Measurements from ENCODE around the gene SLC12A5. TPM values are rescaled to one million over a fixed set of nuclear protein-coding genes. Genes with fewer than 3 reads are reported as not detected.

SLC12A5 gene
- polyA plus RNA-seq, 2 of the 4 experiments (the other 2 are of a cell fraction), result 3.0 to 10.8 TPM

- Histone ChIP-seq H3K27ac (no peak overlapping the region), H3K4me3 (no peak overlapping the region), H3K4me1 (peaks cover 8% of the 10 kb centered on the region; the same call in 2 of the 3 replicates), H3K9me3 (no peaks in the 10 kb centered on the region), H3K4me2 (no peak overlapping the region)
- WGBS (ENCODE audit: missing lambda C conversion rate), result 7% methylated on average over 1 of the region's 1 CpG
- FAIRE-seq (no peak), DNase-seq (ENCODE audit: low read depth in 1 of 2, low spot score in 1 of 2) (no peak), ATAC-seq (no peak)
- ChIA-PET POLR2A (no interaction called here), CTCF (interaction anchor here (1.0 to 1.9 kb wide), 3 partner anchors 26 to 42 kb away, joined by 3 to 4 read pairs (median 3); partner anchors contain the start of gene SLC12A5)
- TF ChIP-seq SREBF2 (IDR thresholded peaks at IDR 0.05) (no peak), POLR2AphosphoS2 (conservative IDR thresholded peaks at IDR 0.05; ENCODE audit: low read length) (no peak), MYC (IDR thresholded peaks at IDR 0.05; ENCODE audit: borderline replicate concordance, low read length) (no peak), ZSCAN20 (CRISPR knock-in tag; IDR thresholded peaks at IDR 0.05) (no peak), CEBPB (IDR thresholded peaks at IDR 0.05) (no peak), FOSL2 (IDR thresholded peaks at IDR 0.05) (no peak), FOSL2 (CRISPR knock-in tag; IDR thresholded peaks at IDR 0.05) (no peak), CHD4 (IDR thresholded peaks at IDR 0.05; ENCODE audit: borderline replicate concordance) (no peak), ZC3H11A (IDR thresholded peaks at IDR 0.05) (no peak), JUNB (IDR thresholded peaks at IDR 0.05) (no peak)
Measured at GRCh38 chr20:46055269-46055668, 26.3 kb downstream of the SLC12A5 start.

GRCh38 chr20:46056027-46056833 is 27.2 kb downstream of the SLC12A5 start:
- Histone ChIP-seq H3K9me3 (no peaks in the 10 kb centered on the region), H3K4me2 (no peak overlapping the region), H3K4me1 (peaks cover 8% of the 10 kb centered on the region; the same call in 2 of the 3 replicates), H3K4me3 (no peak overlapping the region), H3K27ac (no peak overlapping the region)
- WGBS (ENCODE audit: missing lambda C conversion rate), result 38% methylated on average over 15 of the region's 15 CpGs
- FAIRE-seq, result no peak
- no peak for ATAC-seq
- TF ChIP-seq CBX2 (IDR thresholded peaks at IDR 0.05; ENCODE audit: borderline replicate concordance, low read depth) (no peak), POLR2AphosphoS2 (conservative IDR thresholded peaks at IDR 0.05; ENCODE audit: low read length) (no peak), MYC (IDR thresholded peaks at IDR 0.05; ENCODE audit: borderline replicate concordance, low read length) (no peak), FOSB (CRISPR knock-in tag; IDR thresholded peaks at IDR 0.05) (no peak), EP300 (IDR thresholded peaks at IDR 0.05) (no peak), SMC3 (IDR thresholded peaks at IDR 0.05) (no peak)
- CTCF ChIA-PET, result interaction anchor here (0.7 to 1.9 kb wide), 7 partner anchors 10 to 87 kb away, joined by 3 to 4 read pairs (median 3); partner anchors contain the start of gene SLC12A5
- POLR2A ChIA-PET, result no interaction called here
- no peak for DNase-seq (ENCODE audit: low read depth in 1 of 2, low spot score in 1 of 2)

DNA sequence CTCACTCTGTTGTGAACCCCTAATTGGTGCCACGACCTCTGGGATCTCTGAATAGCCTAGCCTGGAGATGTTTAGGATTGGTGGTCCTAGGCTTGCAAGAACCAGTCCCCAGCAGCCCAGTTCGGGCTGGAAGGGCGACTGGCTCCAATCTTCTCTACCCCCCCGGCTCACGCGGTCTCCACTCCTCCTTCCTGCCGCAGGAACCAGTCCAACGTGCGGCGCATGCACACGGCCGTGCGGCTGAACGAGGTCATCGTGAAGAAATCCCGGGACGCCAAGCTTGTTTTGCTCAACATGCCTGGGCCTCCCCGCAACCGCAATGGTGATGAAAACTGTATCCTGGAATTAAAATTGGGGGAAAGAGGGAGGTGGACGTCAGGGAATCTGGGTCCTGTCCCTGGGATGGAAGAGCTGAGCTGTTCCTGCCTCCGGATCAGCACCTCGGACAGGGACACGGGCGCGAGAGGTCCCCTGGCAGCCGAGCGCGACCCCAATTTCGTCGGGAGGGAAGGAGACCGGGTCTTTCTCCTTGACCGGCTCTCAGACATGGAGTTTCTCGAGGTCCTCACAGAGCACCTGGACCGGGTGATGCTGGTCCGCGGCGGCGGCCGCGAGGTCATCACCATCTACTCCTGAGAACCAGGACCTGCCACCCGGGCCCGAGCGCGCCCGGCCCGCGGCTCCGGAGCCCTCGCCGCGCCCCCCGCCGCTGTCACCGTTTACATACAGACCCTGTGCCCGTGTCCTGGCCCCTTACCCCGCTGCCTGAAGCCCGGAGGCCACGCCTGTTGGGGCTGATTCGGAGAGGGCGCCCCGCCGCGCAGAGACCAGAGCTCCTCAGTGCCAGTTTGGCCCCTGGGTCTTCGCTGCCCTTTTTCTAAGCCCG is 28.2 kb downstream of the SLC12A5 start:
- Histone ChIP-seq H3K27ac (no peak overlapping the region), H3K4me2 (no peak overlapping the region), H3K4me1 (peaks cover 1% of the 10 kb centered on the region; the same call in 1 of the 3 replicates), H3K4me3 (no peak overlapping the region), H3K9me3 (no peaks in the 10 kb centered on the region)
- ATAC-seq (no peak), DNase-seq (ENCODE audit: low read depth in 1 of 2, low spot score in 1 of 2) (no peak), FAIRE-seq (no peak)
- POLR2A ChIA-PET, result no interaction called here
- no peak for TF ChIP-seq PBX3 (IDR thresholded peaks at IDR 0.05)
- TF ChIP-seq RARB (CRISPR knock-in tag; IDR thresholded peaks at IDR 0.05), result no peak
- TF ChIP-seq ZNF302 (CRISPR knock-in tag; IDR thresholded peaks at IDR 0.05), result no peak
- TF ChIP-seq EHF (CRISPR knock-in tag; IDR thresholded peaks at IDR 0.05), result no peak
- TF ChIP-seq, protein P1, sequence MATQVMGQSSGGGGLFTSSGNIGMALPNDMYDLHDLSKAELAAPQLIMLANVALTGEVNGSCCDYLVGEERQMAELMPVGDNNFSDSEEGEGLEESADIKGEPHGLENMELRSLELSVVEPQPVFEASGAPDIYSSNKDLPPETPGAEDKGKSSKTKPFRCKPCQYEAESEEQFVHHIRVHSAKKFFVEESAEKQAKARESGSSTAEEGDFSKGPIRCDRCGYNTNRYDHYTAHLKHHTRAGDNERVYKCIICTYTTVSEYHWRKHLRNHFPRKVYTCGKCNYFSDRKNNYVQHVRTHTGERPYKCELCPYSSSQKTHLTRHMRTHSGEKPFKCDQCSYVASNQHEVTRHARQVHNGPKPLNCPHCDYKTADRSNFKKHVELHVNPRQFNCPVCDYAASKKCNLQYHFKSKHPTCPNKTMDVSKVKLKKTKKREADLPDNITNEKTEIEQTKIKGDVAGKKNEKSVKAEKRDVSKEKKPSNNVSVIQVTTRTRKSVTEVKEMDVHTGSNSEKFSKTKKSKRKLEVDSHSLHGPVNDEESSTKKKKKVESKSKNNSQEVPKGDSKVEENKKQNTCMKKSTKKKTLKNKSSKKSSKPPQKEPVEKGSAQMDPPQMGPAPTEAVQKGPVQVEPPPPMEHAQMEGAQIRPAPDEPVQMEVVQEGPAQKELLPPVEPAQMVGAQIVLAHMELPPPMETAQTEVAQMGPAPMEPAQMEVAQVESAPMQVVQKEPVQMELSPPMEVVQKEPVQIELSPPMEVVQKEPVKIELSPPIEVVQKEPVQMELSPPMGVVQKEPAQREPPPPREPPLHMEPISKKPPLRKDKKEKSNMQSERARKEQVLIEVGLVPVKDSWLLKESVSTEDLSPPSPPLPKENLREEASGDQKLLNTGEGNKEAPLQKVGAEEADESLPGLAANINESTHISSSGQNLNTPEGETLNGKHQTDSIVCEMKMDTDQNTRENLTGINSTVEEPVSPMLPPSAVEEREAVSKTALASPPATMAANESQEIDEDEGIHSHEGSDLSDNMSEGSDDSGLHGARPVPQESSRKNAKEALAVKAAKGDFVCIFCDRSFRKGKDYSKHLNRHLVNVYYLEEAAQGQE (IDR thresholded peaks at IDR 0.05), result peak; percentile 88
- CTCF ChIA-PET, result interaction anchor here (0.9 to 2.3 kb wide), 6 partner anchors 10 to 88 kb away, joined by 3 to 6 read pairs (median 3); no protein-coding TSS in a partner anchor
- 78% methylated on average over 65 of the region's 65 CpGs for WGBS (ENCODE audit: missing lambda C conversion rate)
